Erythroblast (primary cell): ENCODE measurements around the gene GK.
"Not testable (repeated sequence)": the region's sequence is repeated elsewhere in the genome, so short reads cannot be mapped to it uniquely, and the experiment has no call there.

Source experiments
- DNase-seq, 2 experiments: peaks; one replicate each; lab custom pipeline; 2025; lab: John Stamatoyannopoulos, UW
- GATA1 ChIP-seq: IDR thresholded peaks from 2 replicates; pipeline ENCODE4 v1.6.1; 2011; ENCODE audit warnings: low read depth, mild to moderate bottlenecking, control low read depth, low read length, moderate library complexity
- POLR2A ChIP-seq: IDR thresholded peaks from 2 replicates; pipeline ENCODE4 v1.6.1; 2011; ENCODE audit warnings: mild to moderate bottlenecking, low read length

The GK gene

DNA sequence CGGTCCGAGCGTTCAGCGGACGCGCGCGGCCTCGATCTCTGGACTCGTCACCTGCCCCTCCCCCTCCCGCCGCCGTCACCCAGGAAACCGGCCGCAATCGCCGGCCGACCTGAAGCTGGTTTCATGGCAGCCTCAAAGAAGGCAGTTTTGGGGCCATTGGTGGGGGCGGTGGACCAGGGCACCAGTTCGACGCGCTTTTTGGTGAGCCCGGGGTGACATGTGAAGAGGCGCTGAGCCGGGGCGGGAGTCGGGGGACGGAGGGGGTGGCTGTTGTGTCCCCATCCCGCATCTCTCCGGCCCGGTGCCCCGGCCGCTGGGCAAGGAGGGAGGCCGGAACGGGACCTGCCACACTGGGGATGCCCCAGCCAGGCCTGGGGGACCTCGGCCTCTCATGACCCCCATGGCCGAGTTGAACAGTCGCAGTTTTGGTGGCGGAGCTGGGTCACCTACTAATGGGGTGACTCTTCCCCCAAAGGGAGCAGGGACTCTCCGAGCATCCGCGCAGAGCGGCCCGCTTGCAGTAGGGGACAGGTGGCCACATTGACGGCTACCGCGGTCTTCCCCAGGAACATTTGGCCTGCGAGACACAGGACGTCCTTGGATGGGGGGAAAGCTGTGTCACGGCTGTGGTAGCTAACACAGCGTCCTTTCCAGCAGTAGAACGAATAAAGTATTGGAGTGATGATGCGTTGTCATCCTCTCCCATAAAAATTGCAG, at the start of gene GK:
GK (plus strand) TSS at position 9 of the 717 bp plus-strand sequence; CDS start at position 124, 115 bp downstream.
- TF ChIP-seq POLR2A (no peak), GATA1 (no peak)
- DNase-seq, result peak; percentile 56 to 69

DNA sequence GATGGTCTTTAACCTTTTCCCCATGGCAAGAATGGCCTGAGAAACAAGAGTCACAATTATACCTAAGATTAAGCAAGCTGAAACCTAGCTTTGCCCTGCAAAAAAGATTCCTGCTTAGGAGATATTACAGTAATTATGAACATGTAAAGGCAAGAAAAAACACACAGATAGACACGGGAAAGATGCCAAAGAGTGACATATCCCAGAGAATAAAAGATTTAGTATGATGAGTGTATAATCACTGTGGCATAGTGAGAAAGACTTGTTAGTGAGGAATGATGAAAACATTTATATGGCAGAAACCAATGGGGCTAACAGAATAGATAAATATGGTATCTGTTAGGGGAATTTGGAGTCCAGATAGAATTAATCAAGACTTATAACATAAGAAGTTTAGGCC, 46.1 kb upstream of the GK start:
- no peak for TF ChIP-seq POLR2A
- DNase-seq, result no peak

DNA sequence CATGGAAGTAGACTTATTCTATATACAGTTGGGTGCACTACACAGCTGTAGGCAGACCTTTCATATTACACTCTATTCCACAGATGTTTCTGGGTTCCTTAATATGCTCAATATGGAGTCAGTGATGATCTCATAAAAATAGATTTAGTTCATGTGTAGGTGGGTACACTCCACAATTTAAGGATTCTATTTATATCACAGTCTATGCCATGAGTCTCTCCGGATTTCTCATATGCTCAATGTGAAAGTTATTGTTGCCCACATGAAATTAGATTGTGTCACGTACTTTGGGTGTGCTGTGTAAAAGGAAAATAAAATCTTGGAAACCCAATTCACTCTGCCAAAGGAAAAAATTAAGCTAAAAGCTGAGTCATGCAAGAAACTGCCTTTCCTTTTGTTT, 43.2 kb upstream of the GK start:
- no peak for DNase-seq
- TF ChIP-seq POLR2A (no peak), GATA1 (no peak)

DNA sequence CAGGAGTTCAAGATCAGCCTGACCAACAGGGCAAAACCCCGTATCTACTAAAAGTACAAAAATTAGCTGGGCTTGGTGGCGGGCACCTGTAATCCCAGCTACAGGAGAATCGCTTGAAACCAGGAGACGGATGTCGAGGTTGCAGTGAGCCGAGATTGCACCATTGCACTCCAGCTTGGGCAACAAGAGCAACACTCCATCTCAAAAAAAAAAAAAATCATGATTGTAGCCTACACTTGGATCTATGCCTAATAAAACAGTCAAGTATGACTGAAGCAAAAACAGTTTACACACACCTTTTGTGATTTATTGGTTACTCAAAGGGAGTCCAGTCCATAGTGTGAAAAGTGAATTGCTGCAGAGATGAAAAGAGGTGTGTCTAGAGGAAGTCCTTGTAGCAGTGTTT, 41.0 kb upstream of the GK start:
- TF ChIP-seq GATA1 (no peak), POLR2A (no peak)
- DNase-seq, result no peak

DNA sequence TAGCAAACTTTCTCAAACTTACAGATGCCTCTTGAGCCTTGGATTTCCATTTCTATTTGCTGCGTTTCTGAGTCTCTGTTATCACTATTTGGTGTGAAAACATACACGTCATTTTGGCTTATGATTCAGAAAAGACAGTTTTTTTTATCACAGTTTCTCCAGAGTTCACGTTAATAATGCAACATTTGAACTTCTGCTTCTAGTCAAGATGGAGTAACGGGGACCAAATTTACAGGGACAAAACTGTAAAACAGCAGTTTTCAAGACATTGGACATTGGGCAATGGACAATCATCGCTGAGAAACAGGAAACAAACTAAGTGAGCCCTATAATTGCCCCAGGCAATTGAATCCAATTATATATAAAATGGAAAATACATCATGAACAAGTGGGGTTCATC, 39.5 kb upstream of the GK start:
- DNase-seq, result no peak

DNA sequence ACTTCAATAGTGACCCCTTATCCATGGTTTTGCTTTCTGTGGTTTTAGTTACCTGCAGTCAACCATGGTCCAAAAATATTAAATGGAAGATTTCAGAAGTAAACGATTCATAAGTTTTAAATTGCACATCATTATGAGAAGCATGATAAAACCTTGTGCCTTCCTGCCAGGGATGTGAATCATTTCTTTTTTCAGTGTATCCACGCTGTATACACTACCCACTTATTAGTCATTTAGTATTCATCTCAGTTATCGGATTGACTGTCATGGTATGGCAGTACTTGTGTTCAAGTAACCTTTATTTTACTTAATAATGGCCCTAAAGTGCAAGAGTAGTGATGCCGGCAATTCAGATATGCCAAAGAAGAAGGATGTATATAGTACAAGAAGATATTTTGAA, 38.0 kb upstream of the GK start:
- no peak for DNase-seq
- TF ChIP-seq GATA1, result no peak
- TF ChIP-seq POLR2A, result no peak

More for the DNA sequence above, 39.5 kb upstream of the GK start:
- no peak for TF ChIP-seq GATA1
- no peak for TF ChIP-seq POLR2A

DNA sequence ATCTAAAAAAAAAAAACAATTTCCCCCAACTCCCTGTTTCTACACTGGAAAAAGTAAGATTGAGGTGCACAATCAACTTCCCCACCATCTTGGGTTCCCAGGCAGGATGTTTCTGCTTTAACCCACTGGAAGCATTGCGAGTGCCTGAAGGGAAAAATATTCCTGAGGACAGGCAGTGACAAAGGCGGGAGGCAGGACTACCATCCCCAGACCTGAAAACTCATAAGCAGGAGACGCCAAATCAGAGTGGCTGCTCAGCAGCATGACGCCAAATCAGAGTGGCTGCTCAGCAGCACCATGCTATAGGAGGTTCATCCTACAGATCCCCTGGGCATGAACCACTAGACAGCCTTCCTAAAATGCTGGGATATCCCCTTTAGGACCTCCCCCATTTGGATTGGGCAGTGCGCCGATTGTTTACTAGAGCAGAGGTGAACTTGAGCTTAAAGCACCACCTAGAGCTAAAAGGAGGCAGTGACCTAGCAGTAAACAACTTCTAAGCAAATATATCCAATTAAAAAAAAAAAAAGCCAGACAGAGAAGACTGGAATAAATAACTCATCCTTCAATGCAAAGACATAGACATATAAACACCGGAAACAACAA, 35.0 kb upstream of the GK start:
- no peak for DNase-seq
- TF ChIP-seq GATA1 (no peak), POLR2A (no peak)

DNA sequence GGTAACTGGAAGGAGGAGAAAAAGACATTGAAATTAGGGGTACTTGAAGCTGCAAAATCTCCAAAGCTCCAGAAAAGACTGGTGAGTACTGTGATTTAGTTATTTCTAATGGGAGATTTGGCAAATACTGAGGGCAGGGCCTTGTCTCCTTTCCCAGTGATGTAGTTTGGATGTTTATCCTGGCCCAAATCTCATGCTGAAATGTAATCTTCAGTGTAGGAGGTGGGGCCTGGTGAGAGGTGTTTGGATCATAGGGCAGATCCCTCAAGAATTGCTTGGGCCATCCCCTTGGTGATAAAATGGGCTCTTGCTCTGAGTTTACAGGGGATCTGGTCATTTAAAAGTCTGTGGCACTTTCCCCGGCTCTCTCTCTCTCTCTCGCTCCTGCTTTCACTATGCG, 33.1 kb upstream of the GK start:
- TF ChIP-seq GATA1 (no peak), POLR2A (no peak)
- no peak for DNase-seq

DNA sequence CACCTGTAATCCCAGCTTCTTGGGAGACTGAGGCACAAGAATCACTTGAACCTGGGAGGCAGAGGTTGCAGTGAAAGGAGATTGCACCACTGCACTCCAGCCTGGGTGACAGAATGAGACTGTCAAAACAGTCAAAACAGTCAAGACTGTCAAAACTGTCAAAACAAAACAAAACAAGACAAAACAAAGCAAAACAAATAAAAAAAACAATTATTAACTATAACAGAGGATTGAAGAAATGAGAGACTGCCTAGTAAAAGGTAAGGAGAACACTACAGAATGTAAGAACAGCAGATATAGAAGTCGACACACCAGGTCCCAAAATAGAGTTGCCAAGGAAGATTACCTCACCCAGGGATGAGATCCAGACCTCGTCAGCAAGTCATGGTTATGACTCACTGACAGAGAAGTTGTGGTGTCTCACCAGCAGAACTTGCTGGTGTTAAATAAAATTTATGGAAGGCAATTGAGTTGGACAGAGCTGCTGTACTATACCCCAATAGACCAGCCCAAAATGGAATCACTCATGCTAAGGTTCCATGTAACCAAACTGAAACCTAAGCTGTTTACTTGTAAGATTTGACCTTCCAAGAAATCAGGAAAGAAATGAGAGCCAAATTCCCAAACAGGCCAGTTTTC, 32.1 kb upstream of the GK start:
- peak in 1 of 2 experiments; percentile 9 for DNase-seq
- no peak for TF ChIP-seq POLR2A
- TF ChIP-seq GATA1, result no peak

DNA sequence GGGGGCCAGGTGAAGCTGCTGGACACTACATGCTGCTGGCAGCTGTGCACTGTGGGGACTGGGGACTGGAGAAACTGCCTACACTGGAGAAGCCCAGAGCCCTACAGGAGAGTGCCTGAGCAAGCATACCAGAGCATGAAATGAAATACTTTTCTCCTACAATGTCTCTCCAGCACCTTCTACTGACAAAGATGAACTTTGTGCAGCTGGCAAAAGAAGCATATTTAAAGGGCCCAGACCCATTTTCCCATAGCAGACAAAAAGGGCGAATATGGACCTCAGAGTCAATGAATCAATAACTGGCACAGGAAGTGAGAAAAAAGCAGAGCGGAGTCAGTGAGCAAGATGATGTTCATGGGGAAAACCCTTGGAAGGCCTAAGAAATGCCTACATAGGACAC, 30.9 kb upstream of the GK start:
- no peak for TF ChIP-seq POLR2A
- TF ChIP-seq GATA1, result no peak
- no peak for DNase-seq

DNA sequence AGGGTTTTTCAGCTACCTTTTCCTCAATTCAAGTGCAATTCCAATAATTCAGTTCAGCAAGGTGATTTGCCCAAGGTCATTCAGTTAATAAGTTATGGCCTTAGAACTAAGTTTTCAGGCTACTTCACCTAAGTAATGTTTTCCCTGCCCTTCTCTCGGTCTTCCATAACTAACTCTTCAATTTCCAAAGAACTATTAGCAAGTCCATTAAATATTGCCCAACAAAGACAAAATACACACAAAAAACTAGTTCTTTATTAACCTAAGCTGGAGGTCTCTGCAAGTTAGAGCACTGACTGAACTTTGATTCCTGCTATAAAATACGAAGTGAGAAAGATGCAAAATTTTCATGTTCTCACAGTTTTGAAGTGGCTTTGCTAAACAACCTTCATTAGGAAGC, 26.8 kb upstream of the GK start:
- no peak for DNase-seq
- no peak for TF ChIP-seq GATA1
- TF ChIP-seq POLR2A, result no peak

DNA sequence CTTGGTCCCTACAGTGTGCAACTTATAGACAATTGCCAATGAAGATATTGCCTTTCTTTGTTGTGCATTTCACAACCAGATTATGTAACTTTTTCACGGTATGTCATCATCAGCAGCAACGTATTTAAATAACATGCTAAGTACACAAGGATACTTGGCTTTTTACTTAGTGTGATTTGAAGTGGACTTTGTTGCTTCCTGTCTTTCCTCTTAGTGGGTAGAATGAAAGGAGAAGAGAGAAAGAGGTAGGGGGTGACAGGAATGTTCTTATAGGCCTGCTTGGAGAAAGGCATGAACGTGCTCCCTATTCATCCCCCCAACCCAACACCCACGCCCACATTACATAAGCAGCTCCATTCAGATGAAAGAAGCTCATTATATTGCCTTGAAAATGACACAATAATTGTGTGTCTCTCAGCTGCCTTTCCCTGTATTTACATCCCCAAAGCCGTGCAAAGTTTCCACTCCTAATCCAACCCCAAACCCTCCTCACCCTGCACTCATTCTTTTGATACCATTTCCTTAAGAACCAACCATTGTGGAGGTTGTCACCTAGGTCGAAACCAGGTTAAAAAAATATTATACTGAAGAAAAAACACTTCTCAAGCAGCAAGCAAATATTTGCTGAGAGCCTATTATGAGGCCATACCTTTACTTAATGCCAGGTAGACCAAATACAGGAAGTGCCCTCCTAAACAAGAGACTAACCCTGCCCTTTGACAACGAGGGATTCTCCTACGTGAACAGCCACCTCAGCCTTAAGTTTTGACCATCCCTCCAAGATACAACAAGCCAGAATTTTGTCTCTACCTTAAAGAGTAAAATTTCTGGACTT, 25.2 kb upstream of the GK start:
- peak in 1 of 2 experiments; percentile 1 for DNase-seq
- TF ChIP-seq GATA1 (no peak), POLR2A (no peak)

DNA sequence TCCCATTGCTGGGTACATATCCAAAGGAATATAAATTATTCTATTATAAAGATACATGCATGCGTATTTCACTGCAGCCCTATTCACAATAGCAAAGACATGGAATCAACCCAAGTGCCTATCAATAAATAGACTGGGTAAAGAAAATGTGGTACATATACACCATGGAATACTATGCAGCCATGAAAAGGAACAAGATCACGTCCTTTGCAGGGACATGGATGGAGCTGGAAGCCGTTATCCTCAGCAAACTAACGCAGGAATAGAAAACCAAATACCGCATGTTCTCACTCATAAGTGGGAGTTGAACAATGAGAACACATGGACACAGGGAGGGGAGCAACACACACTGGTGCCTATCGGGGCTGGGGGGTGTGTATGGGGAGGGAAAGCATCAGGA, 19.2 kb upstream of the GK start:
- not testable (repeated sequence) for DNase-seq

DNA sequence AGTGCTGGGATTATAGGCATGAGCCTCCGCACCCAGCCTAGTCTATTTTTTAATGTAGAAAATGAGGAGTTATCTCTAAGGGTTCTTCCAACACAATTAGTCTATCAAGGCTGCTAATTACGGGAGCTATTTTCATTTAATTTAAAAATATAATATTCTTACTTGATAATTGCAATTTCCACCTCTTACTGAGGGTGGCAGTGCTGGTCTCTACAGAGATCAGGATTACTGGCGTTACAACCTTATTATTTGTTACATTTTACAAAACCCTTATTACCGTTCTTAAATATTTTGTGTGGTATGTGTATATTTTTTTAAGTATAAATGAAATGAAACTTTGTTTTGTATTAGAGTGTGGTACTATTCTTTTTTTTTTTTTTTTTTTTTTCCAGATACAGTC, 17.6 kb upstream of the GK start:
- peak; percentile 1 to 34 for DNase-seq
- TF ChIP-seq POLR2A (no peak), GATA1 (no peak)
